KOPT-K1 (cell line): ENCODE measurements around the gene FOXP1.

Experiments
- H3K27ac ChIP-seq: fragments of 200-600 bp; sonication (generic); 2 replicates; pipeline ENCODE4 v1.5.1; 2016; ENCODE audit warnings: antibody characterized with exemption, mild to moderate bottlenecking, low read depth, low read length; ENCODE audit not compliant: poor library complexity, severe bottlenecking
- H3K36me3 ChIP-seq: fragments of 200-600 bp; sonication (generic); 2 replicates; pipeline ENCODE4 v1.5.1; 2017; ENCODE audit warnings: antibody characterized with exemption, mild to moderate bottlenecking, low read length, moderate library complexity; ENCODE audit not compliant: insufficient read depth
- H3K9me3 ChIP-seq: fragments of 200-600 bp; sonication (generic); 2 replicates; pipeline ENCODE4 v1.5.1; 2017; ENCODE audit warnings: antibody characterized with exemption, low read length, mild to moderate bottlenecking; ENCODE audit not compliant: insufficient read depth, poor library complexity, severe bottlenecking

Gene FOXP1

DNA sequence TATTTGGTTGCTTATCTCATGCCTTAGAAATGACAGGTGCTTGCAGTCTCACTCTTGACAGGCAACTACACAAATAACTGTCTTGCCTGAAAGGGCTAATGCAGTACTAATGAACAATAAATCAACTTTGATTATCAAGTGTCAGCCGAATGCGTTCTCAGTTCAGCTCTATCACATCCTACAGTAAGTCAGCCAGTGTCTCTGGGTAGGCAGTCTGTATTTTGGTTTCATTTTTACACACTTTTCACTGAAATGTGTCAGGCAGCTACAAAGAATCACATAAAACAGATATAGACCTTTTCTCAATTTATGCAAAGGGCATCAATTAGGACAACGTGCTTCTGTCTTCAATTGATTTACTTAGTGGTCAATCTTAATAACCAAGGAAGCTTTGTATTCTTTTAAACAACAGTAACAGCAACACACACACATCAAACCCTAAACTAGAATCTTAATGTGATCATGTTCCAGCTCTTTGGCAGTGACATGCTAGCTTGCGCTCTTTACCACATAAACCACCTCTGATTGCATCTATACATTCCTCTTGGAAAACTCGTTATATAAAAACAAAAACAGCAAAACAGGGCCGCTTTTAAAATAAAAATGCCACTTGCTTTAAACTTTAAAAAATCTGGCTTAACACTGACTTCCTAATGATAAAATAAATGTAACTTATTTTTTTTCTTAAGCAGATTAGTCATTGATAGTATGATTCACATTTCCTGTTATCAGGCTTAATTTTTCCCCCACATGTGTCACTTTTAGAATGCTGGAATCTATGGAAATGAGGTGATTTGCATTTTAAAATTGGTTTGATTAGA lies 520.4 kb downstream of the FOXP1 start:
- H3K27ac ChIP-seq: no peak overlapping the region
- H3K9me3 ChIP-seq: no peaks in the 10 kb centered on the region
- H3K36me3 ChIP-seq: no peaks in the 10 kb centered on the region

GRCh38 chr3:71062037-71062932 lies 521.2 kb downstream of the FOXP1 start:
- Histone ChIP-seq H3K9me3 (no peaks in the 10 kb centered on the region), H3K27ac (no peak overlapping the region), H3K36me3 (no peaks in the 10 kb centered on the region)

- H3K27ac ChIP-seq: no peak overlapping the region
- no peaks in the 10 kb centered on the region for H3K36me3 ChIP-seq
- H3K9me3 ChIP-seq: no peaks in the 10 kb centered on the region
Measured at GRCh38 chr3:71061581-71061980, 521.9 kb downstream of the FOXP1 start.

- Histone ChIP-seq H3K9me3 (no peaks in the 10 kb centered on the region), H3K36me3 (no peaks in the 10 kb centered on the region), H3K27ac (no peak overlapping the region)
Measured at GRCh38 chr3:71061037-71061436, 522.5 kb downstream of the FOXP1 start.

DNA sequence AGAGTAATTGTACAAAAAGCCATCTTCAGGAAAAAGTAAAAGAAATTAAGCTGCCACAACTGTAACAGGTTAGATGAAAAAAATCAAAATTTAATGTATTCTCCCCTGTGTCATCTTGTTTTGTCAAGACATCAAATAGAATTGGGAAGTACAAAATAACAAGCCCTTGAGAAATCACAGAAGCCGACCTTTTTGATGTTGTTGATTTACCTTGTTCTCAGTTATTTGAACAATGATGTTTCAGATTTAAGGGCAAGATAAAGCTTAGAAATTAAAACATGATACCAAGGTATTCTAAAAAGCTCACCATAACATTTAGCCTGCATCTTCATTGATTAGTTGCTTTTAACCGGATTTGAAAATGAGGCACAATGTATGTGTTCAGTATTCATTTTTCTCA lies 523.0 kb downstream of the FOXP1 start:
- no peak overlapping the region for H3K27ac ChIP-seq
- H3K36me3 ChIP-seq: no peaks in the 10 kb centered on the region
- H3K9me3 ChIP-seq: no peaks in the 10 kb centered on the region

- Histone ChIP-seq H3K36me3 (peaks cover 9% of the 10 kb centered on the region; the same call in 1 of the 2 replicates), H3K9me3 (no peaks in the 10 kb centered on the region), H3K27ac (no peak overlapping the region)
Measured at GRCh38 chr3:71057526-71057894, 526.0 kb downstream of the FOXP1 start.

DNA sequence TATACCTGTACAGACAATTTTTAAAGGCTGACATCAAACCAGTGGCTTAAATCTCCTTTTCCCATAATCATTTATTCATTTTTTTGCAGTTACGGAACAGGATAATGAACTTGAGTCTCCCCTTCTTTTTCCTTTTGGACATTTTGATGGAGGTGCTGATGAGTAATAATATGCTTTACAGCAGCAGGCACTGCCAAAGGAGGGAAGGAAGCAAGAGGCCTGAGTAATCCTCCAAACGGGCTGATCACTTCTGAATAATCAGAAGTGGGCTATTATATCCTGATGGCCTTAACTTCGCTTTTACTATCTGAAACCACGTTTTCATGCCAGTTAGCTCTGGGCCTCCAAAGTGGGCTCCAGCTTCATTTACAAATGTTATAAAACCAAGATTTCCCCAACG lies 527.2 kb downstream of the FOXP1 start:
- no peak overlapping the region for H3K27ac ChIP-seq
- H3K9me3 ChIP-seq: no peaks in the 10 kb centered on the region
- H3K36me3 ChIP-seq: peaks cover 21% of the 10 kb centered on the region

DNA sequence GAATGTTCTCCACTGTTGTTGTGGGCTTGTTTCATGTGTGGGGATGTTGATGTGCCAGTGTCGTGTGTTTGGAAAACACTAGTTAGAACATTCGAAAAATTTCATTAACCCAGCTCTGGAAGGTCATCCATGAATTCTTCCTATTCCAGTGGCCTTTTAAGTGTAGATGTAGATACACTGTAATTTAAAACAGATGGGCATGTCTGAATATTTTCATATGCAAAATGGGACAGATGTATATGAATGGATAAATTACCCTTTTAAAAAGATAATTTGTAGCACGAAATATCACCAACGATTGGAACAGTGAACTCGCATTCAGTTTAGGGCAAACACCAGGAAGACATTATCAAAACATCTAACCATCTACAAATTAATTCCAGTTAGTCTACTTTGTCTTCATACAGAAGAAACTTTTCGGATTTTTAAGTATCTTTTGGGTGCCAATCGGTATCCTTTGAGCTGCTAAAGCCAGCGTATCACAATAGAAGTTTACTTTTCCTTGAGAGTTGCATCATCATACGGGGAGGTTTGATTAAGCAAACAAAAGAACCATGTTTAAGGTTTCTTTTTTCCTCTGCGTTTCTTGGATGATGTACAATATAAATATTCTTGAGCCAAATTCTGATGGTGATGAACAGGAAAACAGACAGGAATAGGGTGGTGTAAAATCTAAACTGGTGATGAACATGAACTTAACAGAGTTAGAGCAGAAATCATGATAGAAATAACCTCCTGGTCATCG lies 528.1 kb downstream of the FOXP1 start:
- Histone ChIP-seq H3K9me3 (no peaks in the 10 kb centered on the region), H3K27ac (no peak overlapping the region), H3K36me3 (peaks cover 25% of the 10 kb centered on the region)

GRCh38 chr3:71054312-71054711 lies 529.2 kb downstream of the FOXP1 start:
- peaks cover 25% of the 10 kb centered on the region for H3K36me3 ChIP-seq
- H3K9me3 ChIP-seq: no peaks in the 10 kb centered on the region
- H3K27ac ChIP-seq: no peak overlapping the region

- peaks cover 25% of the 10 kb centered on the region for H3K36me3 ChIP-seq
- no peaks in the 10 kb centered on the region for H3K9me3 ChIP-seq
- no peak overlapping the region for H3K27ac ChIP-seq
Measured at GRCh38 chr3:71053495-71053894, 530.0 kb downstream of the FOXP1 start.

- no peaks in the 10 kb centered on the region for H3K9me3 ChIP-seq
- H3K36me3 ChIP-seq: peaks cover 25% of the 10 kb centered on the region
Measured at GRCh38 chr3:71052716-71053115, 530.8 kb downstream of the FOXP1 start.

GRCh38 chr3:71051893-71052687 lies 531.4 kb downstream of the FOXP1 start:
- Histone ChIP-seq H3K27ac (no peak overlapping the region), H3K9me3 (no peaks in the 10 kb centered on the region), H3K36me3 (peaks cover 25% of the 10 kb centered on the region)

More at GRCh38 chr3:71052716-71053115, 530.8 kb downstream of the FOXP1 start:
- no peak overlapping the region for H3K27ac ChIP-seq

DNA sequence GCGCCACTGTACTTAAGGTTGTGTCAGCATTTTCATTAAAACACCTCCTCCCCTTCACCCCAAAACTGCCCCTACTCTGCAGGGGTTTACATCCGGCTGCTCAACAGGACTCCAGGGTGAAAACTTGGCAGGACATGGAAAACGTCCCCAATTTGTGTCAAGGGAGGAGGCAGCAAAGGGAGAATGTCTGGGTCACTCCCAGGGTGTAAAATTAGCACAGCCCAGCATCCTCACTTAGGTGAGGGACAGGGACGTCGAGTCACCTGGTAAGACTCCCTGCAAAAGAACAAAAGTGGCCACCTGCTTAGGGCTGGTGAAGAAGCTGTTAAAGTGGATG lies 532.3 kb downstream of the FOXP1 start:
- Histone ChIP-seq H3K9me3 (no peaks in the 10 kb centered on the region), H3K27ac (no peak overlapping the region), H3K36me3 (peaks cover 32% of the 10 kb centered on the region)

DNA sequence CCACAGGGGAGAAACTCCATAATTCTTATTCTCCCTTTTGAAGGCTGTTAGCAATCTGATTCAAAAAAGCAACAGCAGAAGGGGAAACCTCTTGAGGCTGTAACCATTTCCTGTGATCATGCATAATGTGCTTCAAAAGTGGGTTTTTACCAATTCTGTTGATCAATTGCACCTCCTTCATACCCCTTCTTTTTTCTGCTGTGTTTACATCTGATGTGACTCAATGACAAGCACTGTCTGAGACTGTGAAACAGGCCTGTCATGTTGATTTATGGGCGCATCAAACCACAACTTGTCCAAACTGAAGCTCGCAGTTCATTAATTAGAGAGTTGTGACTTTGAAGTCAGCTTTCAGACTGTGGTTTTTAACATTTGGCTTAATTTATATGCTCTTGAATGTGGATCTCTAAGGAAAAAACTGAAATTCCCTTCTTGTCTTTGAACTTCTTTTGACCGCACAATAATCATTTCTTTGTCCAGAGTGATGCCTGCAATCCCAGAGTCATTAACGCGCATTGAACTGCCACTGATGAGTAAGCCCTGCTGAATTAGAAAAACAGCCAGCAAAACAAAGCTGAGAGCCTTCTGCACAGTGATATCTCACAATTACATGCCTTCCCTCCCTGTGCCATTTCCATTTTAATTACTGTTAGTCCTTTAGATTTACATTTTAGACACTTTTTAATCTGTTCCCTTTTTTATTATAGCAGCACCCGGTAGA lies 532.8 kb downstream of the FOXP1 start:
- Histone ChIP-seq H3K27ac (no peak overlapping the region), H3K9me3 (no peaks in the 10 kb centered on the region), H3K36me3 (peaks cover 37% of the 10 kb centered on the region)
